NCI-H526 treated with DMSO at 0.1 percent for 48 hours (cell line): ENCODE measurements around the gene HS6ST1.

Experiments used
- DNase-seq: peaks from one replicate; lab custom pipeline; 2025; lab: John Stamatoyannopoulos, UW

The HS6ST1 gene

GRCh38 chr2:128310094-128310716 is 8.5 kb downstream of the HS6ST1 start:
- no peak for DNase-seq

DNA sequence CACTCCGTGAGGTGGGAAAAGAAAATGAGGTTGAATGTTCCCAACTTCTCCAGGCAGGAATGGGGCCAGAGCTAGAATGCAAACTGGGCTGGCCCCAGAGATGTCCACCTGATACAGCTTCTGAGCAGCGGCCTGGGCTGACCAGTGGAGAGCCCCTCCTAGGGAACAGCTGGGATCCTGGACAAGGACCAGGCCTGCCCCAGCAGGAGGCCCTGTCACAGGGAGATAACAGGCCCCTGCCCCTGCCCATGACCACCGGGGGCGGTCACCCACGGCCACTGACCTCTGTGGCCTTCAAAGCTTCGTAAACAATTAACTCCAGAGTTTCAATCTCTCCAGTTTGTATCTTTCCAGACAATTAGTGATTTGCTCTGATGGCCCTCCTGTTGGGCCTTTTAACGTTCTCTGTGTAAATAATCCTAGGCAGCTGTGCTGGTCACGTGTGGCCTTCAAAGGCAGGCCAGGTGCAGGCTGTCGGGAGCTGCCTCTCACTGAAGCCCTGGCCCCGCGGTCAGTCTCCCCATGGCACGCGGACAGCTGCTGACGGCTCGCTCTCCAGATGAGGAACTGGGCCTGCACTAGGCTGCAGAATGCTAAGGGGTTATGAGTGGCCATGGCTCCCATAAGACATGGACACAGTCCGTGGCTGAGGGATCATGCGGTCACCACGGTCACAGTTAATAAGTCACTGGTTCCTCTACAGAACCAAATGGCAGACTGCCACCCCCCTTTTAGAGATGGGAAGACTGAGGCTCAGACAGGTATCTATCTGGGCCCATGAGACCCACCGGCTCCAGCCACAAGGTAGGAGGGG is 9.2 kb downstream of the HS6ST1 start:
- peak; percentile 47 for DNase-seq

GRCh38 chr2:128308889-128309279 is 9.8 kb downstream of the HS6ST1 start:
- DNase-seq: no peak

DNA sequence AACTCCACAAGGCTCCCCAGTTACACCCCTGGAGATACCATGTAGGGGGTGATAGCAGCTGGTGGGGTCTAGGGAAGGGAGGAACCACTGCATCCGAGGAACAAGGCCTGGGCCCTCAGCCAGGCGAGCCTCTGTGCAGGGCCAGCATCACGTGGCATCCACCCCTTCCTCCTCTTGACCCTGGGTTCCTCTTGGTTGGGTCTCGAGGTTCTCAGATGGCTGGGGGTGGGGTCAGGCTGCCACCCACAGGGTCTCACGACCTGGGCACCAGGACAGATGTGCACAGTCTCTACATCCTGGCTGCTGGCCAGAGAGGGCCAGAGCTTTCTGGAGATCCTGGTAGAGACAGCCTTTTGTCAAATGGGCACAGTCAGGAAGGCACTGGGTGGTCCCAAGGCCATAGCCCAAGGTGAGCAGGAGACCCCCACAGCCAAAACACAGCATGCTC is 10.4 kb downstream of the HS6ST1 start:
- DNase-seq: no peak

GRCh38 chr2:128307595-128307994 is 11.1 kb downstream of the HS6ST1 start:
- DNase-seq: no peak

GRCh38 chr2:128306931-128307460 is 11.7 kb downstream of the HS6ST1 start:
- no peak for DNase-seq

DNA sequence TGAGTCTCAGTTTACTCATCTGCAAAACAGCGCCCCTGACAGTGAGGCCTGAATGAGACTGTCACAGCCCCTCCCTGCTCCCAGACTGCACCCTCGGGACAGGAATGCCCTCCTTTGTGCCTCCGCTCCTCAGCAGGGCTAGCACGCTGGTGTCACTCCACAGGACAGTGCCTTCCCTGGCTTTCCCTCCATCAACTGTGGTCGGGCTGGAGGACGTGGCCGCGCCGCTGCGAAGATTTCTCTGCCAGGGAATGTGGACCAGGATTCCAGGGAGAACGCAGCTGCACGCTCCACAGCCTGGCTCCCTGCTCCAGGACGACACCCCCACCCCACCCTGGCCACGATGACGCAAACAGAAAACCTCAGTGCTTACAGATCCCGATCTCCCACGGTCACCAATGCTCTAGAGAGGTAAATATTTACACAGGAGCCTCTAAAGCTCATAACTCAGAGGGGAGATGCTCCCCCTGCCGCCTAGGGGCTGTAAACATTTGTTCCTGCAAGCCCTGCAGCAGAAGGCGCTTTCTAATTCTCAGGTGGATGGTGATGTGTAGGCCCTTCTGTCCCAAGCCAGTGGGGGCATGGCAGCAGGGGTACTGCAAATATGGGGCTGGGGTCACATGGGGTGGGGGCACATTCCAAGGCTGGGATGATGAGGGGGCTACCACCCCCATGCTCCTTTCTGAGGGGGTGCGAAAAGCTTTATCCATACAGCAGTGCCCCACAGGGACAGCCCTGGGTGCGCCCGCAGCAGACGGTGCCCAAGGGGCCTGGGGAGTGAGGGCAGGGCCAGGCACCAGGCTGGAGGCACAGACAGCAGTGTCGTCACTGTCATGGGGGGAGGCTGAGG is 12.4 kb downstream of the HS6ST1 start:
- peak; percentile 33 for DNase-seq

DNA sequence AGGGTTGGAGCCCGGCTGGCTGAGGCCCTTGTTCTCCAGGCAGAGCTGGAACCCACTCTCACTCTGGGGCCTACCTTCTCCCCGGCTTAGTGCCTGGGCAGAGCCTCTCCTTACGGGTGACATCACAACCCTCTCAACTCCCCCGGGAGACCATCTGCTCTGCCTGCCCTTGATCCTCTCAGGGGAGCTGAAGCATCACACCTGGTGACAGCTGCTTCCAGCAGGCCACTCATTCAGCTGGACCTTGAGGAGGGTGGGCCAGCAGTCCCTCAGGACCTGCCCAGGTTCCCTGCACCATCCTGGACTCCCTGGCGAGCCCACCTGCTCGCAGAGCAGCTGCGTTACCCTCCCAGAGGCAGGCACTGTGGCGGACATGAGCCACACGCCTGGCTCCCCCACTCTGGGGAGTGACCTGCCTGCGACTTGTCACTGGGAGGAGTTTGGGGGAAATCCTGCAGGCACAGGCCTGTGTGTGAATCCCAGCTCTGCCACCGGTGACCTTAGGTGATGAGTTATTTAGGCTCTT is 13.1 kb downstream of the HS6ST1 start:
- DNase-seq: no peak

- DNase-seq: peak; percentile 20
These were observed 13.7 kb downstream of the HS6ST1 start for GRCh38 chr2:128304715-128305554.

DNA sequence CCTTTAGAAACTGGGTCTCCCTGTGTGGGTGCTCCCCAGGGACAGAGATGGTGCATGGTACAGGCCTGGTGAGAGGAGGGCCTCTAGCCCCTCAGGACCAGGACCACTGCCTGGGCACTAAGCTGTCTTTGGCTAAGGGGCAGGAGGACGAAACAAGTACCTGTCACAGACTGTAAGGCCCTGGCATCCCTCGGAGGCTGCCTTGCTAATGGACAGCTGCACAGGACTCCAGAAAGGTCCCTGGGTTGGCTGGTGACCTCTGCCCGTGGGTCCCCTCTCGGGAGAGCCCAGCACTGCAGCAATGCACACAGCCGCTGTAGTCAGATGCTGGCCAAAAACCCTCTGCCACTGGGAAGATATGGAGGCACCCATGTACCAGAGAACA is 14.3 kb downstream of the HS6ST1 start:
- no peak for DNase-seq

- no peak for DNase-seq
These were observed 14.8 kb downstream of the HS6ST1 start for GRCh38 chr2:128303911-128304310.

- no peak for DNase-seq
These were observed 15.4 kb downstream of the HS6ST1 start for GRCh38 chr2:128303095-128303791.

DNA sequence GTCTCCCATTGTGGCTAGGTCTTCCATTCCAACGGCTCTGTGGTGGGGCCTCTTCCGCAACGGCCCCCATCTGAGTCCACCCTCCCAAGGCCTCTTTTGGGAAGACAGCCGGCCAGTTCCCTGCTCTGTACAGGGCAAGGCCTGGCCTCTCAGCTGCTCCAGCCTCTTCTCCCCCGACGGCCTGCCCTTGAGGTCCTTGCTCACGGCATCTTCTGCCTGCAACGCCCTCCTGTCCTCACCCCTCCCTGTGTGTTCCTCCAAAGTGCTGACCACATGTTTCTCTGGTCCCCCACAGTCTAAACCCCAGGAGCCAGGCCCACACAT is 16.0 kb downstream of the HS6ST1 start:
- DNase-seq: no peak

DNA sequence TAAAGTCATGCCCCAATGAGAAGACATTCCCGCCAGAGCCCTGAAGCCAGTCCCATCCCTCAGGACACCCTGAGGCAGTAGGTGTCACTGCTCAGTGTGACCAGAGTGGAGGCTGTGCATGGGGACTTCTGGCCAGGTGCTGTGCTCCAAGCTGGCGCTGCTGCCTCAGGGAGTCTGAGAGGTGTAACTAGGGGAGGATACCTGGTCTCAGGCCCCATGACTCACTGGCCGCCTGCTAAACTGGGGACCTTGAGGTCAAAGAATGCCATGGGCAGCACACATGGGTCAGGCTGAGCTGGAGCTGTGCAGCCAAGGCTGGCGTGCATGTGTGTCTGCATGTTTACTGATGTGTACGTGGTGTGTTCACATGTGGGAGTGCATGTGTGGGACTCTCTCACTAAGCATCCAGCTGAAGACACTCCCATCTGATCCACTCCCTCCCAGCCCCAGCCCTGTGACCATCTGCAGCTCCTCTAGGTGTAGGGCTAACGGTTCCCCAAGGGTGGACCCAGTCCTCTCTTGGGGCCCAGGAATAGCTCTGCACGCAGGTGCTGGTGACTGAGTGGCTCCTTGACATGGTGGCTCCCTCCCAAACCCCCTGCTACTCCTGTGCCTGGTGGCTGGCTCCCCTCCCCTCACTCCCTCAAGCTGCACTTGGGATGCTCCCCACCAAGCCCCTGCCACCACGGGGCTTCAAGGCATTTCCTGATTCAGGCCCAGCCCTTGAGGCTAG is 16.5 kb downstream of the HS6ST1 start:
- DNase-seq: no peak

DNA sequence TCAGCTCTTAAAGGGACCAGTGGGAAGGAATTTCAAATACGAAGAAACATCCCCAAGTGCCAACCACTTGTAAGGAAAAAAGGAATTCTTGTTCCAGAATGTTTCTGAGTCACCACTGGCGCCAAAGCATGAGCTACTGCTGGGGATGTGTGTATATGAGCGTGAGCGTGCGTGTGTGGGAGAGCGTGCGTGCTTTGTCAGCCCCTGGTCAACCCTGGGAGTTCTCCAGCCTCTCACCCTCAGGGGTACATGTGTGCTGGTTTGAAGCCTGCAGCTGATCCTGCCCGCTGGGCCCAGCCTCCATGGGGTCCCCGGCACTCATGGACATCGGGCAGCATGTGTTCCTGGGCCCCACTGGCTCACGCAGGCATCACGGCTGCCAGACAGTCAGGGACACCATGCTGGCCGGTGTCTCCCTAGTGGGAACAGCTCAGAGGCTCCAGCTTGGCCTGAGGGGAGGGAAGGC is 17.1 kb downstream of the HS6ST1 start:
- no peak for DNase-seq

- no peak for DNase-seq
These were observed 17.6 kb downstream of the HS6ST1 start for GRCh38 chr2:128301021-128301420.

- DNase-seq: no peak
These were observed 18.3 kb downstream of the HS6ST1 start for GRCh38 chr2:128300151-128301020.

DNA sequence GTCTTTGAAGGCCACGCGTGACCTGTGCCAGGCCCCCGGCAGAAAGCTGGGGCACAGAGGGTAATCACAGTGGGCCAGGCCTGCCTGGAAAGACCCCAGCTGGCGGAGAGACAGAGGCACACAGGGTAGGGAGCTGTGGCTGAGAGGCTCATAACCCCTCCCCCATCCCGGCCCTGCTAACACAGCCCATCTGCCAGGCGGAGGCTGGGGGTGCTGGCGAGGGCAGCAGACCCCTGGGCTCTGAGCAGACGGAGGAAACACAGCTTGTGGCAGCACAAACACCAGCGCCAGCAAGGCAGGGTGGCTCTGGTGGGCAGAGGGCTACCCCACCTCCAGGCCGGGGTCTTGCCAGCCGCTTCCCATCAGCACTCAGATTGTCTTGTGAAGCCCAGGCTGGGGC is 19.0 kb downstream of the HS6ST1 start:
- DNase-seq: no peak
